ENCODE results near the gene MFNG. TPM values are rescaled to one million over a fixed set of nuclear protein-coding genes. Genes with fewer than 3 reads are reported as not detected.

MFNG gene
- total and polyA plus RNA-seq, 2 donors (not counting 1 experiment from before 2014, with no cell fraction given): 95.9 to 125 TPM

DNA sequence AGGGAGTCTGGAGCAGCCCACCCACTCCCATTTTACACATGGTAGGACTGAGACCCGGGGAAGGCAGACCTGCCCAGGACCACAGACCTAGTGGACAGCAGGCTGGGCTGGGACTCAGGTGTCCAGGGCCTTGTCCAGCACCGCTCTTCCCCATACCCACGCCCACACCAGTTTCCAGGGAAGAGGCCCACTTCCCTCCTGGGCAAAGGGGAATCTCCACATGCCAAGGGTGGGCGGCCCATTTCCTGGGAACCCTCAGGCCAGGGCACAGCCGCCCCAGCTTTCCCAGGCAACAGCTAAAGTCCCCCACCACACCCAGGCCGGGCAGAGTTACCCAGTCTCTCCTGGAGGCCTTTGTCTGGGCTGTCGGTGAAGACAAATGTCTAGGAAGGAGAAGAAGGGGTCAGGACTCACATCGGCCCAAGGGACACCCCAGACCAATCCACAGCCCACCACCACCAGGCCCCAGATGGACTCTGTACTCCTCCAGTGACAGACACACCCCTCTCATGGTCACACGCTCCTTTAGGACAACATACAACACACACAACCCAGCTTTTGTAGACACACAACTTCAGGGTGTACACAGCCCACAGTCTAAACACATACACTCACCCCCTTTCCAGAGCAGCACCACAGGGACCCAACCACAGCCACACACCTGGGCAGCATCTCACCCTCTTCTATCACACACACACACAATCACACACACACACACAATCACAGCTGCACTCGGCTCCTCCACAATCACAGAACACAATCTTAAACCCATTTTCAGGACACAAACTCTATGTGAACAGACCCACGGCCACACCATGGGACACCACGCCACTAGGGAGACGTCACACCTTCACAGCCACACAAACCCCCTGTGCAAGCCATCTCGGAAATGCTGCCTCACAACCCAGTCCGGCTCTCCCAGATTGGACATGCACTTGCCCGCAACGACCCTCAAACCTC is 5.5 kb downstream of the MFNG start:
- ChIA-PET POLR2A (no interaction called here), CTCF (interaction anchor here (0.5 to 2.0 kb wide), 3 partner anchors 9 to 62 kb away, joined by 3 to 8 read pairs (median 3); no protein-coding TSS in a partner anchor)
- Mint-ChIP-seq H3K4me1 (peaks cover 38% of the 10 kb centered on the region), H3K9me3 (ENCODE audit: insufficient read depth) (no peaks in the 10 kb centered on the region), H3K27me3 (no peaks in the 10 kb centered on the region), H3K27ac (no peak overlapping the region), H3K4me3 (no peak overlapping the region)
- Histone ChIP-seq H3K9me3 (ENCODE audit: control extremely low read depth in 1 of 3, control insufficient read depth in 2 of 3, insufficient read depth in 1 of 3, low read length in 2 of 3) (no peaks in the 10 kb centered on the region), H2AFZ (ENCODE audit: insufficient read depth, low read depth, low read length, poor library complexity, severe bottlenecking) (no peak overlapping the region), H4K20me1 (ENCODE audit: control insufficient read depth, insufficient read depth, low read length, poor library complexity, severe bottlenecking) (peaks cover 73% of the 10 kb centered on the region), H3K4me3 (ENCODE audit: control extremely low read depth in 1 of 5, extremely low read depth in 1 of 5, insufficient read depth in 1 of 5, low read depth in 2 of 5, low read length in 4 of 5) (no peak overlapping the region), H3K4me2 (replicated peaks; ENCODE audit: low read depth, low read length, poor library complexity, severe bottlenecking) (no peak overlapping the region), H3K36me3 (replicated peaks in 1 of 2; ENCODE audit: control extremely low read depth in 1 of 2, control insufficient read depth in 1 of 2, extremely low read depth in 1 of 2, insufficient read depth in 2 of 2, low read length in 1 of 2) (peaks cover 3 to 65% of the 10 kb centered on the region in 2 experiments), H3K27me3 (replicated peaks in 1 of 4; ENCODE audit: control extremely low read depth in 1 of 4, control insufficient read depth in 3 of 4, insufficient read depth in 4 of 4, low read length in 3 of 4) (no peaks in the 10 kb centered on the region), H3K27ac (ENCODE audit: low read length in 2 of 2) (no peak overlapping the region), H3K4me1 (ENCODE audit: control insufficient read depth in 2 of 2, insufficient read depth in 2 of 2, low read length in 2 of 2) (peaks cover 11 to 28% of the 10 kb centered on the region in 2 donors), H3K79me2 (ENCODE audit: control insufficient read depth, insufficient read depth, low read length) (peaks cover 59% of the 10 kb centered on the region), H3K9ac (ENCODE audit: low read length) (no peak overlapping the region)
- no peak for TF ChIP-seq EZH2 (IDR thresholded peaks at IDR 0.05; ENCODE audit: borderline replicate concordance, insufficient read depth, low read depth, low read length, poor library complexity, severe bottlenecking)
- TF ChIP-seq, protein P1, sequence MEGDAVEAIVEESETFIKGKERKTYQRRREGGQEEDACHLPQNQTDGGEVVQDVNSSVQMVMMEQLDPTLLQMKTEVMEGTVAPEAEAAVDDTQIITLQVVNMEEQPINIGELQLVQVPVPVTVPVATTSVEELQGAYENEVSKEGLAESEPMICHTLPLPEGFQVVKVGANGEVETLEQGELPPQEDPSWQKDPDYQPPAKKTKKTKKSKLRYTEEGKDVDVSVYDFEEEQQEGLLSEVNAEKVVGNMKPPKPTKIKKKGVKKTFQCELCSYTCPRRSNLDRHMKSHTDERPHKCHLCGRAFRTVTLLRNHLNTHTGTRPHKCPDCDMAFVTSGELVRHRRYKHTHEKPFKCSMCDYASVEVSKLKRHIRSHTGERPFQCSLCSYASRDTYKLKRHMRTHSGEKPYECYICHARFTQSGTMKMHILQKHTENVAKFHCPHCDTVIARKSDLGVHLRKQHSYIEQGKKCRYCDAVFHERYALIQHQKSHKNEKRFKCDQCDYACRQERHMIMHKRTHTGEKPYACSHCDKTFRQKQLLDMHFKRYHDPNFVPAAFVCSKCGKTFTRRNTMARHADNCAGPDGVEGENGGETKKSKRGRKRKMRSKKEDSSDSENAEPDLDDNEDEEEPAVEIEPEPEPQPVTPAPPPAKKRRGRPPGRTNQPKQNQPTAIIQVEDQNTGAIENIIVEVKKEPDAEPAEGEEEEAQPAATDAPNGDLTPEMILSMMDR (IDR thresholded peaks at IDR 0.05): no peak
- WGBS (ENCODE audit: insufficient coverage): 95% methylated on average over 15 of the region's 17 CpGs
- DNase-seq (no peak), ATAC-seq (ENCODE audit: low read depth) (no peak)
- intact Hi-C loops (cut with micrococcal nuclease): loop anchor here (10.0 kb wide), 1 partner anchor 706 kb away; the partner anchor contains the start of gene IFT27

- CTCF ChIA-PET: no interaction called here
- no peaks in the 10 kb centered on the region for H3K9me3 Mint-ChIP-seq (ENCODE audit: insufficient read depth)
- no peaks in the 10 kb centered on the region for H3K27me3 Mint-ChIP-seq
- Histone ChIP-seq H3K79me2 (ENCODE audit: control insufficient read depth, insufficient read depth, low read length) (peaks cover 44% of the 10 kb centered on the region), H3K4me1 (ENCODE audit: control insufficient read depth in 2 of 2, insufficient read depth in 2 of 2, low read length in 2 of 2) (peaks cover 11 to 18% of the 10 kb centered on the region in 2 donors), H4K20me1 (ENCODE audit: control insufficient read depth, insufficient read depth, low read length, poor library complexity, severe bottlenecking) (peaks cover 77% of the 10 kb centered on the region), H3K4me2 (replicated peaks; ENCODE audit: low read depth, low read length, poor library complexity, severe bottlenecking) (no peak overlapping the region), H3K27me3 (replicated peaks in 1 of 4; ENCODE audit: control extremely low read depth in 1 of 4, control insufficient read depth in 3 of 4, insufficient read depth in 4 of 4, low read length in 3 of 4) (no peaks in the 10 kb centered on the region), H3K36me3 (replicated peaks in 1 of 2; ENCODE audit: control extremely low read depth in 1 of 2, control insufficient read depth in 1 of 2, extremely low read depth in 1 of 2, insufficient read depth in 2 of 2, low read length in 1 of 2) (peaks cover 3 to 73% of the 10 kb centered on the region in 2 experiments), H3K27ac (ENCODE audit: low read length in 2 of 2) (no peak overlapping the region), H3K9ac (ENCODE audit: low read length) (no peak overlapping the region), H2AFZ (ENCODE audit: insufficient read depth, low read depth, low read length, poor library complexity, severe bottlenecking) (no peak overlapping the region), H3K9me3 (ENCODE audit: control extremely low read depth in 1 of 3, control insufficient read depth in 2 of 3, insufficient read depth in 1 of 3, low read length in 2 of 3) (no peaks in the 10 kb centered on the region), H3K4me3 (ENCODE audit: control extremely low read depth in 1 of 5, extremely low read depth in 1 of 5, insufficient read depth in 1 of 5, low read depth in 2 of 5, low read length in 4 of 5) (no peak overlapping the region)
- POLR2A ChIA-PET: no interaction called here
- H3K4me1 Mint-ChIP-seq: peaks cover 28% of the 10 kb centered on the region
- TF ChIP-seq, protein P1 (IDR thresholded peaks at IDR 0.05): no peak
- no peak for TF ChIP-seq EZH2 (IDR thresholded peaks at IDR 0.05; ENCODE audit: borderline replicate concordance, insufficient read depth, low read depth, low read length, poor library complexity, severe bottlenecking)
- DNase-seq: no peak
- no peak overlapping the region for H3K4me3 Mint-ChIP-seq
- intact Hi-C loops (cut with micrococcal nuclease): no loop called here
- WGBS (ENCODE audit: insufficient coverage): 95% methylated on average over 13 of the region's 15 CpGs
- no peak for ATAC-seq (ENCODE audit: low read depth)
- no peak overlapping the region for H3K27ac Mint-ChIP-seq
Measured at GRCh38 chr22:37479196-37479595, 7.0 kb downstream of the MFNG start.

Measured in B cell (primary cell).